Smooth muscle cell (in vitro differentiated cells): Measurements from ENCODE around the gene HS3ST4. TPM values are rescaled to one million over a fixed set of nuclear protein-coding genes. Genes with fewer than 3 reads are reported as not detected.

Source experiments
- DNase-seq: peaks from one replicate; lab custom pipeline; 2025; ENCODE audit not compliant: unreplicated experiment; lab: John Stamatoyannopoulos, UW
- H2AFZ ChIP-seq: fragments of 200-600 bp; sonication (generic); 2 replicates; pipeline ENCODE4 v1.6.0; 2016; ENCODE audit warnings: antibody characterized with exemption, low read depth, mild to moderate bottlenecking
- H3F3A ChIP-seq: fragments of 200-600 bp; sonication (generic); 2 replicates; pipeline ENCODE4 v1.6.0; 2017; ENCODE audit warnings: antibody characterized with exemption, low read depth
- H3K27ac ChIP-seq: fragments of 200-600 bp; sonication (generic); 2 replicates; pipeline ENCODE4 v1.5.1; 2016; ENCODE audit warnings: low read depth, mild to moderate bottlenecking
- H3K27me3 ChIP-seq: fragments of 200-600 bp; sonication (generic); 2 replicates; pipeline ENCODE4 v1.6.1; 2016; ENCODE audit warnings: low read depth, mild to moderate bottlenecking
- H3K36me3 ChIP-seq: fragments of 200-600 bp; sonication (generic); 2 replicates; pipeline ENCODE4 v1.5.1; 2016; ENCODE audit warnings: low read depth
- H3K4me1 ChIP-seq: fragments of 200-600 bp; sonication (generic); 2 replicates; pipeline ENCODE4 v1.5.1; 2016; ENCODE audit warnings: low read depth
- H3K4me2 ChIP-seq: fragments of 200-600 bp; sonication (generic); 2 replicates; pipeline ENCODE4 v1.6.0; 2016; ENCODE audit warnings: mild to moderate bottlenecking
- H3K4me3 ChIP-seq: fragments of 200-600 bp; sonication (generic); 2 replicates; pipeline ENCODE4 v1.5.1; 2016; ENCODE audit warnings: mild to moderate bottlenecking
- H3K79me2 ChIP-seq: fragments of 200-600 bp; sonication (generic); 2 replicates; pipeline ENCODE4 v1.6.0; 2016; ENCODE audit warnings: low read depth, mild to moderate bottlenecking
- H3K9ac ChIP-seq: fragments of 200-600 bp; sonication (generic); 2 replicates; pipeline ENCODE4 v1.6.0; 2016; ENCODE audit warnings: low read depth
- H3K9me3 ChIP-seq: fragments of 200-600 bp; sonication (generic); replicated peaks from 2 replicates; pipeline ENCODE4 v1.5.1; 2016; ENCODE audit warnings: low read depth
- H4K20me1 ChIP-seq: fragments of 200-600 bp; sonication (generic); 2 replicates; pipeline ENCODE4 v1.6.0; 2016; ENCODE audit warnings: low read depth
- WGBS: methylation state at CpG from one replicate; pipeline ENCODE4 v1.1.7; 2016; ENCODE audit warnings: low lambda C conversion rate; 5-methylcytosine and 5-hydroxymethylcytosine counted together
- polyA plus RNA-seq: library from polyadenylated mRNA; unstranded; fragments of >200 nt; fragmentation: Nextera tagmentation; extraction: Ambion mirVana; gene quantifications from 2 replicates; pipeline ENCODE4 v1.2.1, GENCODE V29; 2016
- total RNA-seq: library from RNA; depleted of rRNA; stranded (reverse); fragments of >200 nt; gene quantifications from 2 replicates; pipeline ENCODE4 v1.2.3, GENCODE V29; 2014
- TF ChIP-seq, protein P1 (sequence below): fragments of 200-600 bp; sonication (generic); IDR thresholded peaks from 2 replicates; pipeline ENCODE4 v1.5.1; 2017; ENCODE audit warnings: borderline replicate concordance, mild to moderate bottlenecking, antibody characterized with exemption; ENCODE audit not compliant: insufficient read depth, poor library complexity, severe bottlenecking

HS3ST4 gene
- total and polyA plus RNA-seq, 2 experiments from 2014 or later, result 0.29 to 2.2 TPM

DNA sequence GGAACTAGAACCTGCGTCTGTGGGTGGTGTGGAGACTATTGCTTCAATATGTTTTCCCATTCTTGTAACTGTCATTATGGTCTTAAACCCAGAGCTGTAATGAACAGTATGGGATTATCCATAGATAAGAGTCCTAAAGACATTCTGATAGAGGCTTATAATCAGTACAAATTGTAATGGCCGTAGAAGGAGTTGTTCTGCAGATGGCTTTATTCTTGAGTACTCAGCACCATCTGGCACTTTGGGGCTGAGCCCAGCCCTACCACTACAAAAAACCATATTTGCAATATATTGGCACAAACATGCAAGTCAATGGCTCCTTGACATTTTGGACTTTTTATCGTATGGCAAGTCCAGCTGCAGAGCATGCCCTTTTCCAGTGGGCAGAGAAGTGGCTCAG lies 150.0 kb downstream of the HS3ST4 start:
- TF ChIP-seq, protein P1, sequence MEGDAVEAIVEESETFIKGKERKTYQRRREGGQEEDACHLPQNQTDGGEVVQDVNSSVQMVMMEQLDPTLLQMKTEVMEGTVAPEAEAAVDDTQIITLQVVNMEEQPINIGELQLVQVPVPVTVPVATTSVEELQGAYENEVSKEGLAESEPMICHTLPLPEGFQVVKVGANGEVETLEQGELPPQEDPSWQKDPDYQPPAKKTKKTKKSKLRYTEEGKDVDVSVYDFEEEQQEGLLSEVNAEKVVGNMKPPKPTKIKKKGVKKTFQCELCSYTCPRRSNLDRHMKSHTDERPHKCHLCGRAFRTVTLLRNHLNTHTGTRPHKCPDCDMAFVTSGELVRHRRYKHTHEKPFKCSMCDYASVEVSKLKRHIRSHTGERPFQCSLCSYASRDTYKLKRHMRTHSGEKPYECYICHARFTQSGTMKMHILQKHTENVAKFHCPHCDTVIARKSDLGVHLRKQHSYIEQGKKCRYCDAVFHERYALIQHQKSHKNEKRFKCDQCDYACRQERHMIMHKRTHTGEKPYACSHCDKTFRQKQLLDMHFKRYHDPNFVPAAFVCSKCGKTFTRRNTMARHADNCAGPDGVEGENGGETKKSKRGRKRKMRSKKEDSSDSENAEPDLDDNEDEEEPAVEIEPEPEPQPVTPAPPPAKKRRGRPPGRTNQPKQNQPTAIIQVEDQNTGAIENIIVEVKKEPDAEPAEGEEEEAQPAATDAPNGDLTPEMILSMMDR, result no peak
- Histone ChIP-seq H3K79me2 (no peaks in the 10 kb centered on the region), H3K4me2 (no peak overlapping the region), H3K27ac (no peak overlapping the region), H4K20me1 (no peaks in the 10 kb centered on the region), H3F3A (no peaks in the 10 kb centered on the region), H3K9ac (no peak overlapping the region), H3K4me3 (no peak overlapping the region), H3K4me1 (peaks cover 5% of the 10 kb centered on the region), H2AFZ (no peak overlapping the region), H3K9me3 (no peaks in the 10 kb centered on the region), H3K36me3 (no peaks in the 10 kb centered on the region), H3K27me3 (peaks cover 4% of the 10 kb centered on the region)
- 58% methylated on average over 3 of the region's 3 CpGs for WGBS
- DNase-seq, result no peak

DNA sequence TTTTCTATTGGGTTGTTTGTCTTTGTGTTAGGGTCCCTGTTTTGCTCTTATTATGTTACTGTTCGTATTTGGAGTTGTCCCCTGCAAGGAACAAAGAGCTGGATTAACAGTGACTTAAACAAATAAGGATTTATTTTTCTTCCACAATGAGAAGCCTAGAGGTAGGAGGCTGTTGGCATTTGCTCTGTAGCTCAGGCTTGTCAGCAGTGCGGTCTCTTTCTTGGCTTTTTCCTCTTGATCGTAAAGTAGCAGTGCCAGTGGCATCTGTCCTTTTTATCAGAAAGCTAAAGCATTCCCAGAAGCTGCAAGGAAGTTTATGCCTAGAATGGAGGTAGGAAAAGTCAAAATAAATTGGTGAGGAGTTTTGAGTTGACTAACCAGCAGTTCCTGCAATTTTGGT lies 154.1 kb downstream of the HS3ST4 start:
- no peaks in the 10 kb centered on the region for H3K4me1 ChIP-seq
- no peaks in the 10 kb centered on the region for H3K9me3 ChIP-seq
- H2AFZ ChIP-seq, result no peak overlapping the region
- H3K9ac ChIP-seq, result no peak overlapping the region
- no peak overlapping the region for H3K4me3 ChIP-seq
- TF ChIP-seq, protein P1, result no peak
- WGBS, result 59% methylated on average over 3 of the region's 3 CpGs
- no peak overlapping the region for H3K4me2 ChIP-seq
- no peaks in the 10 kb centered on the region for H3K36me3 ChIP-seq
- no peaks in the 10 kb centered on the region for H3K79me2 ChIP-seq
- no peaks in the 10 kb centered on the region for H3K27me3 ChIP-seq
- no peak overlapping the region for H3K27ac ChIP-seq
- H3F3A ChIP-seq, result no peaks in the 10 kb centered on the region
- H4K20me1 ChIP-seq, result no peaks in the 10 kb centered on the region
- DNase-seq, result no peak

DNA sequence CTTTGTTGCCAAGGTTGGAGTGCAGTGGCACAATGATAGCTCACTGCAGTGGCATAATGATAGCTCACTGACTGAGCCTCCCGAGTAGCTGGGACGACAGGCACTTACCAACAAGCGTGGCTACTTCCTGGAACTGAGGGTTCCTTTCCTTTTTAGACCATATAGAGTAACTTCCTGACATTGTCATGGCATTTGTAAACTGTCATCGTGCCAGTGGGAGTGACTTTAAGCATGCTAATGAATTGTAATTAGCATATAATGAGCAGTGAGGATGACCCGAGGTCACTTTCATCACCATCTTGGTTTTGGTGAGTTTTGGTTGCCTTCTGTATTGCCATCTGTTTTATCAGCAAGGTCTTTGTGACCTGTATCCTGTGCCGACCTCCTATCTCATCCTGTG lies 162.4 kb downstream of the HS3ST4 start:
- no peaks in the 10 kb centered on the region for H3K27me3 ChIP-seq
- H3F3A ChIP-seq, result no peaks in the 10 kb centered on the region
- WGBS, result 59% methylated on average over 6 of the region's 6 CpGs
- H4K20me1 ChIP-seq, result no peaks in the 10 kb centered on the region
- H3K4me1 ChIP-seq, result no peaks in the 10 kb centered on the region
- H3K4me3 ChIP-seq, result no peak overlapping the region
- DNase-seq, result no peak
- H3K9me3 ChIP-seq, result peaks cover 2% of the 10 kb centered on the region
- no peak overlapping the region for H3K4me2 ChIP-seq
- no peak overlapping the region for H2AFZ ChIP-seq
- H3K27ac ChIP-seq, result no peak overlapping the region
- H3K36me3 ChIP-seq, result no peaks in the 10 kb centered on the region
- no peaks in the 10 kb centered on the region for H3K79me2 ChIP-seq
- TF ChIP-seq, protein P1, result no peak
- H3K9ac ChIP-seq, result no peak overlapping the region

DNA sequence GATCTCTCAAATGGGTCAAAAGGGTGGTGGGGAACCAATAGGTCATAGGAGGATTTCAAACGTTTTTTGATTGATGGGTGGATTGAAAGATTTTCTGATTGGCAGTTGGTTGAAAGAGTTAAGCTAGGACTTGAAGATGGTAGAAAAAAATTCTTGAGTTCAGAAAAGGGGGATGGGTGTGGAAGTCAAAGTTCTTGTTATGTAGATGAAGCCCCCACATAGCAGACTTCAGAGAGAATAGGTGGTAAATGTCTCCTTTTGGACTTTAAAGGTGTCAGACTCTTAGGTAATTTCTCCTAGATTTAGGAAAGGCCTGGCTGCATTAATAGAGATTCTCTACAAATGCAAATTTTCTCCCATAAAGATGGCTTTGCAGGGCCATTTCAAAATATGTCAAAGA lies 163.3 kb downstream of the HS3ST4 start:
- Histone ChIP-seq H3K36me3 (no peaks in the 10 kb centered on the region), H4K20me1 (no peaks in the 10 kb centered on the region), H3F3A (no peaks in the 10 kb centered on the region), H3K27me3 (no peaks in the 10 kb centered on the region), H3K4me3 (no peak overlapping the region), H3K4me2 (no peak overlapping the region), H3K9ac (no peak overlapping the region), H3K27ac (no peak overlapping the region), H2AFZ (no peak overlapping the region), H3K9me3 (peaks cover 4% of the 10 kb centered on the region), H3K79me2 (no peaks in the 10 kb centered on the region), H3K4me1 (no peaks in the 10 kb centered on the region)
- DNase-seq, result no peak
- WGBS, result 15% methylated on average over 1 of the region's 1 CpG
- TF ChIP-seq, protein P1, result no peak
